IMR-90 (cell line): Measurements from ENCODE around the gene ARHGAP23.

Source experiments
- CTCF ChIP-seq: conservative IDR thresholded peaks from 2 replicates; pipeline ENCODE4 v1.5.1; 2012; ENCODE audit warnings: mild to moderate bottlenecking, low read depth, low read length, improper control_type of control experiment
- POLR2A ChIP-seq: IDR thresholded peaks from 2 replicates; pipeline ENCODE4 v1.6.1; 2012; ENCODE audit warnings: mild to moderate bottlenecking, low read depth, low read length
- RAD21 ChIP-seq: IDR thresholded peaks from 2 replicates; pipeline ENCODE4 v1.6.1; 2012; ENCODE audit warnings: low read length, improper control_type of control experiment

DNA sequence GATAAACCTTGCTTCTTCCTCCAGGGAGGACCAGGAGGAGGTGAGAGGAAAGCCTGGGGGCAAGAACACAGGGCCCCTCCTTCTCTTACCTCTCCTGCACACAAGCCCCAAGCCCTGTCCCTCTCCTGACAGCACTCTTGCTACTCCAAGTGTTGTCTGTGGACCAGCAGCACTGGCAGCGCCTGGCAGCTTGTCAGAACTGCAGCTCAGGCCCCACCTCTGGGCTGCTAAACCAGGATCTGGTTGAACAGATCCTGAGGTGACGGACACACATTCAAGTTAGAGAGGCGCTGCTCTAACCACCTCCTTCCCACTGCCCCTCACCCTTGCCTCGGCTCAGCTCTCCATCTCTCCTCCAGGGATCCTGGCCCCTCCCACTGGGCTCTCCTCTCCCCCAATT, 121.0 kb downstream of the ARHGAP23 start:
- TF ChIP-seq CTCF (no peak), POLR2A (no peak), RAD21 (no peak)
